NK-92 (cell line): ENCODE data around the gene SMAD9.
"Not testable (repeated sequence)": the region's sequence is repeated elsewhere in the genome, so short reads cannot be mapped to it uniquely, and the experiment has no call there.

Experiments
- DNase-seq: peaks from one replicate; lab custom pipeline; 2025; ENCODE audit not compliant: unreplicated experiment; lab: John Stamatoyannopoulos, UW

The SMAD9 gene

DNA sequence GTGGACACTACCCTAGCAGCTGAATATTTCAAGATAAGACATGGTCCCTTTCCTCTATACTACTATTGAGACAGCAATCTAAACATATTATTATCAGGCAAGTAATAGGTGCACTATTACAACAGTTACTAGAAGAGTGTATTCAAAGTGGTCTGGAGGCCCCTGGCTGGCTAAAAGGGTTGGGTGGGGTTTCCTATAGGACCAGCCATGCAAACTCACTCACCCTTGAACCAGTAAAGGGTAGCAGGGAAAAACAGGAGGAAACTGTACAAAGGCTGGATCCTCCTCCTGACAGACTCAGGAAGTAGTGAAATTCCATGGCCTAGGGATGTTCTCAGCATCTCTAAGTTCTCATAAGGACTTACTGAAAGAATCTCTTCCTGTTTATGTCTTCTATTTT, 7.7 kb downstream of the SMAD9 start:
- no peak for DNase-seq

GRCh38 chr13:36910545-36910944, 9.5 kb downstream of the SMAD9 start:
- no peak for DNase-seq

DNA sequence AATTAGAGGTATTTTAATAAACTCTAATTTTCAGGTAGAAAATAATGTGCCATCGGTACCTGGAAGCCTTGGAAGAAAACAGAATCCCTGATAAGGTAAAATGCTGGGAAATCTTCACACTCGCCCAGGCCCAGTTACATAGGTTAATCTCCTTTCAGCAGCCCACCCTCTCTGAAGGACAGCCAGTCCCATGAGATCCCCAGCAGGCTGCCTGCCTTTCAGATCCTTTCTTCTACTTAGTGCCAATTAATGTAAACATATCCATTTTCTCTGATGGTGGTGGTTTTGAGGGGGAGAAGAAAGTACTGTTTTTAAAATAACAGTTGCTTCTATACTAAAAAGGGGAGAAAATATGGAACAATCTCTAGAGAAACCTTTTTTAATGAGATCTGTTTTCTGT, 12.2 kb downstream of the SMAD9 start:
- no peak for DNase-seq

DNA sequence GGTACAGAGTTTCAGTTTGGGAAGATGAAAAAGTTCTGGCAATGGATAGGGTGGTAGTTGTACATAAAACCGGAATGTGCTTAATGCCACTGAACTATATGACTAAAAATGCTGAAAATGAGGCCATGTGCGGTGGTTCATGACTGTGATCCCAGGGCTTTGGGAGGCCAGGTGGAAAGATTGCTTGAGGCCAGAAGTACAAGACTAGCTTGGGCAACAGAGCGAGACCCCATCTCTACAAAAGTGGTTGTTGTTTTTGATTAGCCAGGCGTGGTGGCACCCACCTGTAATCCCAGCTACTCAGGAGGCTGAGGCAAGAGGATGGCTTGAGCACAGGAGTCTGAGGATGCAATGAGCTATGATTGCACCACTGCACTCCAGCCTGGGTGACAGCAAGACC, 12.8 kb downstream of the SMAD9 start:
- no peak for DNase-seq

DNA sequence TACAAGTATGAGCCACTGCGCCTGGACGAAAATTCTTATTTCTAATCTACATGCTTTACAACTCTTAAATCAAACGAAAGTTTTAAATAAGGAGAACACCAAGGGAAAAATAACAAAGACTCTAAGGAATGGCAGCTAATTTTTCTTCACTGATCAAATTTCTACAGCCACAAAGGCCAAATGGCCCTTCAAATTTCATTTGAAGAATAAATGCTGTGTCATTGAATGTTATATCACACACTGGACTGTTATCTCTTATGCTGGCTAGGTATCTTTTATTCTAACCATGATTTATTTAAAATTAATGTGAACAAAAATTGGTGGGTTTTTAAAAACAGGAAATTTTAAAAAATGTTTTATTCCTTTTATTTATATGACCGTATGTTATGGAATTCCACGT, 14.1 kb downstream of the SMAD9 start:
- no peak for DNase-seq

DNA sequence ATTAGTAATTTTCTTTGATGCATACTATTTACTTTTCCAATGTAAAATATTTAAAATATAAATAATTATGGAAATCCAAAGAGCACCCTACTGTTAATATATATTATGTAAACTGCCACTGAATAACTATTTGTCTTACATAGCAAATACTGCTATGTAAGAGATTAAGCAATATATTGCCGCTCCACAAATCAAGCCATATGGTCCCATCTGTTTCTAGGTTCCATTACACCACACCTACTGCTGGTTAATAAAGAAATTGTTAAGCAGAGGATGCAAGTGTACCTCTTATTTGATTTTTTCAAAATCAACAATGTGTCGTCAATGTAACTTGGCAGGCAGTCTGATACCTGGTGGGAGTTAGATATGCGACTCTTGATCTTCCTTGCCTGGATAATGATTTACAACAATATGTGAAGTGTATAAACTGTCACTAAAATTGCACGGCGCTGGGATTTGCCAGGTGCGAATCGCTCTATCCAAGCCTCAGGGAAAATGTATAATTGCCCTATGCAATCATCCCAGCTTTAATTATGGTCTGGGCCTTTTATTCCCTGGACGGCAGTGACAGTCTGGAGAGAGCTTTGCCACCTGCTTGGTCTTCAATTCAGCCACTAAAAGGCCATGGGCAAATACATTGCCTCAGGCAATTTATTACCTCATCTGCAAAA, 16.0 kb downstream of the SMAD9 start:
- no peak for DNase-seq

- DNase-seq: no peak
Measured at GRCh38 chr13:36897054-36897616, 22.9 kb downstream of the SMAD9 start.

DNA sequence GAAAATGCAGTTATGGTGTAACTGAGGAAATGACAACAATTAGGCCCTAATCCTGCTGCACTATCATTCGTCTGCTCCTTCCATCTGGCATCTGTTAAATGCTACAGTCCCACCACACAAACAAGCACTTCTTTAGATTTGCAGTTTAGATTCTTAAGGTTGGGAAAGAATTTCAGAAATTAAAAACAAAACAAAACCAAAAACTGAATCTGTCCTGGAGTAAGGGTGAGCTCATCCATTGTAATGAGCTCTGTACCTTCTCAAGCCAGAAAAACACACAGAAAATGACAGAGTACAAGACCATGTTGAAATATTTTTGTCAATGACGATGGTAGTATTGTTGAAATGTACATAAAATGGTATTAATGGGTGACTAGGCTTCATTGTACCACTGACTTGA, 28.3 kb downstream of the SMAD9 start:
- DNase-seq: no peak

DNA sequence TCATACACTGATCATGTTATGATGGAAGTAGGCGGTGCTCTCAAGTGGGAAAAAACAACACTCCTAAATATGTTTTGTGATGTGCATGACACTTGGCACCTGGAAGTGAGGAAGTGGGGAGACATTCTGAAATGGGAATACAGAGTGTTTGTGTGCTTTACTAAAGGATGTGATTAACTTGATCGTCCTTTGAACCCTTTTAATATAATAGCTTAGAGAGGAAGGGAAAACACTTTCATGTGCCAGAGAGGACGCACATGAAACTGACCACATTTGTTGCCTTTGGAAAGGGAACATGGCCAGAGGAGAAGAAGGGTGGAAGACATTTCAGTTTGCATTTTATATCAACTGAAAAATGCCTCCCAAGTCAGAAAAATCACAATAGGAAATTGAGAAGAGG, 31.4 kb downstream of the SMAD9 start:
- no peak for DNase-seq

GRCh38 chr13:36887758-36888521, 32.1 kb downstream of the SMAD9 start:
- no peak for DNase-seq

- DNase-seq: no peak
Measured at GRCh38 chr13:36885901-36886300, 34.1 kb downstream of the SMAD9 start.

DNA sequence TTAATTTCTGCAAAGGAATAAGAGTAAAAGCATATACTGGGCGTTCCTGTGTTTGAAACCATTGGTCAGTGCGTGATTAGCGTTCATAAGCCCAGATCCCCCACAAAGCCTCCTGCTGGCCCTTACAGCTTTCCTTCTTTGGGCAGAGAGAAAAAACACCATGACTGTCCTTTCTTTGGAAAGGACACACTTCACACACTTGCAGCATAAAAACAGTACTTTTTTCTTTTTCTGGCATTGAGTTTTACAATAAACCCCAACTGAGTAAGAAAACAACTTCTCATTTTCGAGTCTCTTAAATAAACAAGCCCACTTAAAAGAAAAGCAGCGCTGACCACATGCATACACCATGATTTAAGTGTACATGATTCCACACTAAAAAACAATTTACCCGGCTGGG, 35.8 kb downstream of the SMAD9 start:
- no peak for DNase-seq

DNA sequence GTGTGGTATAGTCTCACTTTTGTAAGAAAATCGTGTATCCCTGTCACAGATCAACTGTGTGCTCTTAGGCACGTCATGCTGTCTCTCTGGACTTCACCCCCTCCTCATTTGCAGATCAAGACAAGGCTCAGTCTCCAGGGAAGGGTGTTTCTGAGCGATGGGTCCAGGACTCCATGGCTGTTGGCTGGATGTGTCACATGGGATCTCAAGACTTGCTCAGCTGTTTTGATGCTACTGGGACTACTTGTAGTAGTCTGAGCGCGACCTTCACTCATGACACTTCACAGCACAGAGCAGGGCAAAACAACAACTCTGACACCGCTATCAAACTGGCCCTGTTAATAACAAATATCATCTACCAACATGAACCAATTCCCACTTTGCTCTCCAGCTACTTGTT, 36.2 kb downstream of the SMAD9 start:
- no peak for DNase-seq

- not testable (repeated sequence) for DNase-seq
Measured at GRCh38 chr13:36883392-36883791, 36.6 kb downstream of the SMAD9 start.

DNA sequence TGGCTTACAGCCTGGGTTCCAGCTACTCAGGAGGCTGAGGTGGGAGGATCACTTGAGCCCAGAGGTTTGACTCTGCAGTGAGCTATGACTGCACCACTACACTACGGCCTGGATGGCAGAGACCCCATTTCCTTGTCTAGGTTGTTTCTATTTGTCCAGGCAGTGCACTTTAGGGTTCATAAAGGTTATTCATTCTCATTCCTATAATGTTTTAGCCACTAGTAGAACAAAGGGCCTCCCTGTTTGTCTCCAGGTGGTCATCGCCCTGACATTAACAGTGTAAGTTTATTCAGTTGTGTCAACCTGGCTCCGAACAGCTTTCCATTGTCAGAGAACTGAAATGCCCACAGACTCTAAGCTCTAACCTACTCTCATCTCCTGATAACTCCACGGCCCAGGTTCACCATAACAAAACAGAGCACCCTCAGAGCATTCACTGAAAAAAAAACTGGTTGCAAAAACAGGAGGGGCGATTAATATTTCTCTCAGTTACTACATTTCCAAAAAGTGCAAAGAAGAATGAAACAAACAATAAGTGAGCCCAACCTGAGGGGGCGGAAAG, 37.1 kb downstream of the SMAD9 start:
- DNase-seq: no peak

DNA sequence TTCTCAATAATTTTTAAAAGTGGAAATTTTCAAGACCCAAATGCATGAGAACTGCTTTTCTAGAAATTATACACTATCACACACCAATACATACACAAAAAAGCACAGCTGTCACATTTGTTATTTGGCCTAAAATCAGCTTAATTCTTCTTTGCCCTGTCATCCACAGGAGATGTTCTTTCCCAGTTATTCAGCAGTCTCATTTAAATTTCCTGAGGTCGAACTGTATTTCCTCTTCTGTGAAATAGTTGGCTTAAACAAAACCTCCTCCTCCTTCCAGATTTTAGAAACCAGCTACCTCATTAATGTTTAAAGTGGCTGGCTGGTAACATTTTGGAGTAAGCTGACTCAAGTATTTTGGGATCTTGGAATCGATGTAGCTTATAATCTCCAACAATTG, 39.1 kb downstream of the SMAD9 start:
- no peak for DNase-seq

DNA sequence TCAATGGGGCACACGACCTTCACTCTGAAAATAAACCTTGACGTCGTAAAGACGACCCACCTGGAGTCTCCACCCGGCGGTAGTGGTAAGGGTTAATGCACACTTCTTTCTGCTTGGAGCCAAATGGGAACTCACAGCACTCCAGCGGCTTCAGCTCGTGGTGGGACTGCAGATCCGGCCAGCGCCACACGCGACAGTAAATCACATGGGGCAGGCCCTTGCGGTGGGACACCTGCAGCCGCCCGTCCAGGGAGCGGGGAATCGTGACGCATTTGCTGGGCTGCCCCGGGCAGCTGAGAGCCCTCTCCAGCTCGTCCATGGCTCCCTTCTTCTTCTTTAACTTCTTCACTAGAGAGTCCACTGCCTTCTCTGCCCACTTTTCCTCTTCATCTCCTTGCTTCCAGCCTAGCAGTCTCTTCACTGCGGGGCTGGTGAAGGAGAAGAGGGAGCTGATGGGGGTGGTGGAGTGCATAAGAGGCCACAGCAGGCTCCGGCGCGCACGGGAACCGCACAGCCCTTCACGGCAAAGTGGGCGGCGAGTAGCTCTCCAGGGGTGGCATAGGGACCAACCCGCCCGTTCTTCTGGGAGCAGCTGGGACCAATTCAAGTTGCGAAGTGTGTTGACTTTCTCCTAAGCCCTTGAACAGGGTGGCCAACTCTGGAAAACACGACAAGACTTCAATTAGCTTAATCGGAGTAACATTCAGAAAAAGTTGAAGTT, 40.7 kb downstream of the SMAD9 start:
- DNase-seq: no peak

DNA sequence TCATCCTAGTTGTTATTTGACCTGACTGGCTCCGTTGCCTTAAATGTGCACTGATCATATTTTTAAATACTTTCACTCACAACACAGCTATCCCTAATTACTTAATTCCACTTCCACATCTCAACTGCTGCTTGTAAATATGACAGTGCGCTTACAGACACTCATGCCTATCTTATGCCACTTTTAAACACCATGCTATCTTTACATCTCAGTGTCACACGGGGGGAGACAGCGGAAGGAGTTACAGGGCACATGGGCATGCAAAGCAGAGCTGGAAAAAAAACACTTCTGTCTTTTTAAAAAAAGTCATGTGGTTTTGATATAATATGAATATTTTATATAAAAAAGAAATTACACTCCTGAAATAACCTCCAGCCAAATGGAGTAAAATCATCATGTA, 44.1 kb downstream of the SMAD9 start:
- DNase-seq: no peak

DNA sequence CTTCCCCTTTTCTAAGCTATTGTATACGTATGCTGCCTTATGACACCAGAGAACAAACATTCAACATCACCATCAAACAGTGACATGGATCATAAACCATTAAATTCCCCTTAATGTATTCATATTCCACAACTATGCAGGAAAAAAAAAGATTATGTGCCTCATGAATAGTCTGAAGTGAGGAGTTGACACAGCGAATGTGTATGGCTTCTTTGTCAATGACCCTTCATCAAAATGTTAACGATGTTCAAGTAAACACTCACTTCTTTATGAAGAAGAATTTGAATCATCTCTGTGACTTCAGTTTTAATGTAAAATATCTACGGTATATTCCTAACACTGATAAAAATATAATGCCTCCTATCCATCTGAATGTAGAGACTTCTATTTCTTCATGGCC, 44.6 kb downstream of the SMAD9 start:
- DNase-seq: no peak

DNA sequence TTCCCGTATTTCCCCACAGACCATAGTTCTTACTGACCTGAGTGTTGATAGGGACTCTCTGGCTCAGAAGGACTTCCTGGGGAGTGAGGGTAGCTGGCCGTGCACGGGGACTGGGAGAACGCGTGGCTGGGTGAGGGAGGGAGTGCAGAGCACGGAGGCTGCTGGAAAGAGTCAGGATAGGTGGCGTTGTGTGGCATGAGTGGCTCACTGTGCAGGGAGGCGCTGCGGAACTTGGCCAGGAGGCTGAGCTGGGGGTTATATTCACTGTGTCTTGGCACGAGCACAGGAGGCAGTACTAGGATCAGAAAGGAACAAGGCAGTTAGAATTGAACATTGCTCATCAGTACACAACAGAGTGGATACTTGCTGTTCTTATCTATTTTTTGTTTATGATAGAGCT, 47.4 kb downstream of the SMAD9 start:
- no peak for DNase-seq

- DNase-seq: no peak
Measured at GRCh38 chr13:36870050-36870692, 49.9 kb downstream of the SMAD9 start.
